Smooth muscle cell of the pulmonary artery (primary cell): ENCODE data around the gene MFNG. TPM values are rescaled to one million over a fixed set of nuclear protein-coding genes. Genes with fewer than 3 reads are reported as not detected.

Source experiments
- total RNA-seq: library from RNA; depleted of rRNA; stranded (reverse); fragments of >200 nt; gene quantifications from 2 replicates; pipeline ENCODE4 v1.2.3, GENCODE V29; 2014

MFNG gene, protein sequence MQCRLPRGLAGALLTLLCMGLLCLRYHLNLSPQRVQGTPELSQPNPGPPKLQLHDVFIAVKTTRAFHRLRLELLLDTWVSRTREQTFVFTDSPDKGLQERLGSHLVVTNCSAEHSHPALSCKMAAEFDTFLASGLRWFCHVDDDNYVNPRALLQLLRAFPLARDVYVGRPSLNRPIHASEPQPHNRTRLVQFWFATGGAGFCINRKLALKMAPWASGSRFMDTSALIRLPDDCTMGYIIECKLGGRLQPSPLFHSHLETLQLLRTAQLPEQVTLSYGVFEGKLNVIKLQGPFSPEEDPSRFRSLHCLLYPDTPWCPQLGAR
- 0.07 and 0.30 TPM in 2 replicates for total RNA-seq

DNA sequence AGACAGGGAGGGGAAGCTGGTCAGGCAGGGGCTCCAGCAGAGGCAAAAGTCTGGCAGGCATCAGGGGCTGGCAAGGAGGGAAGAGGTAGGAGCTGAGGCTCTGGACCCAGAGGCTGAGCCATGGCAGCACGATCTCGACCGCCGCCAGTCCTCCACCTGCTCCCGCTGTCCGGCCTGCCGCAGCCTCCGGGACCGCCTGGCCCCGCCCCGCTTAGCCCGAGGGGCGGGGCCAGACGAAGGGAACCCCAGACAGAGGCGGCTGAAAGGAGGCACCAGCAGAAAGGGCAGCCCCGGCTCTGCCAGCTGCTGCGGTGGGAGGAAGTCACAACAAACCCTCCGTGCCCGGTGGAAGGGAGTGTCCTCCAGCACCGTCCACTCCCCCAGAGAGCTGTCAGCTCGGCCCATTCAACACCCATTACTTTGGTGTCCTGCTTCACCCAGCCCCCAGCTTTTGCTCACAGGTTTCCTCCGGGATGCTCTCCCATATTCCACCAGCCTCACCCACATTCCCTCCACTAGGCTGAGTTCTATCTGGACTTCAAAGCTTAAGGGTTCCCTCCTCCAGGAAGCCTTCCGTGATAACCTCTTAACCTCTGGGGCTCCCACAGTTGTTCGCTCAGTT is at the start of gene MFNG:
Gene MFNG (minus strand): TSS at position 161 of the 622 bp plus-strand sequence. CDS start 207 bp downstream, outside the sequence.

DNA sequence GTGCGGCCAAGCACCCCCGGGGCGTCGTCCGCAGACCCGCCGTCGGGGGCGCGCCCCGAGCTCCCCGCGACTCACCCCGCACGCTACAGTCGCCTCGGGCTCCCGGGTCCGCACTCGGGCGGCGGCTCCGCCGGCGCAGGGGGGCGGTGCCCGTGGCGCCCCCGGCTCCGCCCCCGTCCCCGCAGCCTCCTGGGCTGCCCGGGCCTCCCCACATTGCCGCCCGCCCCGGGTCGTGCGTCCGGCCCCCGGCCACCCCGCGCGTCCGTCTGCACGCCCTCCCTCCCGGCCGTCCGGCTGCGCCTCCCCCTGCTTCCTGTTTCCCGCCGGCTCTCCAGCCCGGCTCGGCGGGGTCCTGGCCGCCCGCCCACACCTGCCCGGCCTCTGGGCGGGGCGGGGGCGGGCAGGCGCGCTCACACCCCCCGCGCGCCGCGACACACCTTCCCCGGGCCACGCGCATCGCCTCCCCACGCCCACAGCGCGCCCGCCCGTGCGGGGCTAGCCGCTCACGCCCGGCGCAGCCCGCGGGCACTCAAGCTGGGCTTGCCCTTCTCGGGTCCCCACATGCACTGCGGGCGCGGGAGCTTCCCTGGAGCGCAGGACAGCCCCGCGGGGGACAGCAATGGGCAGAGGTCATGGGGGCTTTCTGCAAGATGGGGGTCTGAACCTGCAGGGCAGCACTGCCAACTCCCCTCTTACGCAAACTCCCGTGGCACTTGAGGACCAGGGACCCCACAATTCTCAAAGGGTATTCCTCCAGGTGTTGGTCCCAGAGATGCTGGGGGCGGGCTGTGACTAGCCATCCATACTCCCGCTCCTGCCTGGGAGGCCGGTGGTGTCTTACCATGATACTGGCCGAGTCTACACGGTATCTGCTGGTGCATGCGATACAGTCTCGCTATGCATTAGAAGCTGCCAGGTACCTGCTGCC is 33.3 kb upstream of the MFNG start, which contains the start of gene CARD10:
Gene CARD10 (minus strand): TSS at position 148 of the 928 bp plus-strand sequence. CDS start 215 bp downstream, outside the sequence.

DNA sequence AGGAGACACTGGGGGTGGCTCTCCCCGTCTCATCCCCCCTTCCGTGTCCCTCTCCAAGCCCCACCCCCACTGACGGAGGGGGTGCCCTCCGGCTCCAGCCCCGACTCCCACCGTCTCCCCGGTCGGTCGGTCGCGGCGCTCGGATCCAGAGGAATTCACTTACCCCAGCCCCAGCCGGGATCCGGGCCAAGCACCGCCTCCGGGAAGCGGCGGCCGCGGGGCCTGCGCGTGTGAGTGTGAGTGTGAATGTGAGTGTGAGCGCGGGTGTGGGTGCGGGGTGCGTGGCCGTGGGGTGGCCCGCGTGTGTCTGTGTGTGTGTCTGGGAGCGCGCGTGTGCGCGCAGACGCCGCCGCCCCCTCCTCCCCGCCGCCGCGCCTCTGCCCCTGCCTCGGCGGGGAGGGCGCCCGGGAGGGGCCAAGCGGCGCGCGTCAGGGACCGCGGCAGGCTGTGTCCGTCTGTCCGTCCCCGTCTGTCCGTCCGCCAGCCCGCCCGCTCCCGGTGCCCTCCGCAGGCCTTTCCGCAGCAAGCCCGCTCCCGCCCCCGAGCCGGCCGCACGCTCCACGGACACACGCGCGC is 59.0 kb downstream of the MFNG start, which contains the start of gene ELFN2:
Gene ELFN2 (minus strand): TSS at position 345 of the 576 bp plus-strand sequence. CDS start 51,945 bp downstream, outside the sequence.

Other genes with a start within 250 kb of the MFNG start
- 3.0 and 6.3 TPM in 2 replicates for gene RAC2, start 242.1 kb downstream of the MFNG start, total RNA-seq
- gene CYTH4, start 203.9 kb downstream of the MFNG start, total RNA-seq, result 0.07 and 0.36 TPM in 2 replicates
- gene ELFN2, start 58.9 kb downstream of the MFNG start, total RNA-seq, result under 0.01 and 0.10 TPM in 2 replicates
- gene CARD10, start 33.0 kb upstream of the MFNG start, total RNA-seq, result 0.91 and 3.4 TPM in 2 replicates
- gene CDC42EP1, start 74.1 kb upstream of the MFNG start, total RNA-seq, result 28.5 and 37.0 TPM in 2 replicates
- gene LGALS2, start 93.7 kb upstream of the MFNG start, total RNA-seq, result not detected in 2 replicates
- gene GGA1, start 122.5 kb upstream of the MFNG start, total RNA-seq, result 39.5 and 47.0 TPM in 2 replicates
- 10.6 and 13.7 TPM in 2 replicates for gene SH3BP1, start 153.3 kb upstream of the MFNG start, total RNA-seq
- gene PDXP, start 172.3 kb upstream of the MFNG start, total RNA-seq, result 14.0 and 18.2 TPM in 2 replicates
- gene LGALS1, start 189.3 kb upstream of the MFNG start, total RNA-seq, result 4,182 and 4,880 TPM in 2 replicates
- gene NOL12, start 200.0 kb upstream of the MFNG start, total RNA-seq, result 8.5 and 11.3 TPM in 2 replicates
- gene TRIOBP, start 210.7 kb upstream of the MFNG start, total RNA-seq, result 176 and 183 TPM in 2 replicates